Stimulated activated CD8-positive, alpha-beta memory T cell treated with anti-CD3 and anti-CD28 coated beads, Interleukin-4, amount 100 ng/mL, for 48 hours (primary cell): ENCODE results near the gene GNG2.
A peak's percentile ranks its signal among the peaks of the same experiment; 100 is the strongest.

Source experiments
- DNase-seq: peaks from one replicate; pipeline ENCODE4 v3.0.0-alpha.2; 2020

GNG2 gene

GRCh38 chr14:51860164-51860824 is at the start of gene GNG2:
Gene GNG2, plus strand, starts transcription at chr14:51860612. Its CDS starts 90,067 bp downstream, at chr14:51950679.
- DNase-seq = peak; percentile 82

- no peak for DNase-seq
Observed at GRCh38 chr14:51811706-51812105, 48.7 kb upstream of the GNG2 start.

- DNase-seq = no peak
Observed at GRCh38 chr14:51816031-51816430, 44.4 kb upstream of the GNG2 start.

GRCh38 chr14:51817326-51817725 is 43.1 kb upstream of the GNG2 start:
- DNase-seq = no peak

GRCh38 chr14:51818748-51819380 is 41.5 kb upstream of the GNG2 start:
- DNase-seq = no peak

GRCh38 chr14:51821822-51822221 is 38.6 kb upstream of the GNG2 start:
- DNase-seq = no peak

GRCh38 chr14:51822499-51822898 is 37.9 kb upstream of the GNG2 start:
- DNase-seq = no peak

GRCh38 chr14:51823706-51824105 is 36.7 kb upstream of the GNG2 start:
- no peak for DNase-seq

- no peak for DNase-seq
Observed at GRCh38 chr14:51824191-51824590, 36.2 kb upstream of the GNG2 start.

- no peak for DNase-seq
Observed at GRCh38 chr14:51825926-51826325, 34.5 kb upstream of the GNG2 start.

GRCh38 chr14:51828017-51828797 is 32.2 kb upstream of the GNG2 start:
- peak; percentile 81 for DNase-seq

GRCh38 chr14:51834240-51834639 is 26.2 kb upstream of the GNG2 start:
- DNase-seq = no peak

- no peak for DNase-seq
Observed at GRCh38 chr14:51836417-51836816, 24.0 kb upstream of the GNG2 start.

- DNase-seq = no peak
Observed at GRCh38 chr14:51844081-51844881, 16.1 kb upstream of the GNG2 start.

GRCh38 chr14:51845811-51846210 is 14.6 kb upstream of the GNG2 start:
- DNase-seq = no peak

- DNase-seq = peak; percentile 89
Observed at GRCh38 chr14:51846631-51847488, 13.6 kb upstream of the GNG2 start.

GRCh38 chr14:51847489-51847796 is 13.0 kb upstream of the GNG2 start:
- DNase-seq = no peak

GRCh38 chr14:51848120-51848519 is 12.3 kb upstream of the GNG2 start:
- no peak for DNase-seq

- DNase-seq = peak; percentile 71
Observed at GRCh38 chr14:51849097-51849496, 11.3 kb upstream of the GNG2 start.

GRCh38 chr14:51850651-51851050 is 9.8 kb upstream of the GNG2 start:
- DNase-seq = no peak

- no peak for DNase-seq
Observed at GRCh38 chr14:51852541-51852940, 7.9 kb upstream of the GNG2 start.

GRCh38 chr14:51855234-51855633 is 5.2 kb upstream of the GNG2 start:
- DNase-seq = no peak
